ENCODE results near the gene MRGPRX3. TPM values are rescaled to one million over a fixed set of nuclear protein-coding genes. Genes with fewer than 3 reads are reported as not detected.
"Not testable (repeated sequence)": the region's sequence is repeated elsewhere in the genome, so short reads cannot be mapped to it uniquely, and the experiment has no call there.

MRGPRX3 gene
- total RNA-seq, result not detected

- POLR2A ChIA-PET, result no interaction called here
- CTCF ChIA-PET, result no interaction called here
These were observed at the start of gene MRGPRX3 for GRCh38 chr11:18132341-18132740. Gene MRGPRX3, plus strand, starts transcription at chr11:18132571. Its CDS starts 4,632 bp downstream, at chr11:18137203.

- CTCF ChIA-PET, result interaction anchor here (0.8 kb wide), 1 partner anchor 357 kb away, joined by 3 read pairs; no protein-coding TSS in a partner anchor
These were observed 44.0 kb upstream of the MRGPRX3 start for GRCh38 chr11:18088366-18088765.

GRCh38 chr11:18088966-18089365 is 43.4 kb upstream of the MRGPRX3 start:
- POLR2A ChIA-PET, result no interaction called here

More at GRCh38 chr11:18088366-18088765, 44.0 kb upstream of the MRGPRX3 start:
- POLR2A ChIA-PET, result no interaction called here

GRCh38 chr11:18091731-18092130 is 40.6 kb upstream of the MRGPRX3 start:
- POLR2A ChIA-PET, result no interaction called here
- CTCF ChIA-PET, result no interaction called here

More at GRCh38 chr11:18088966-18089365, 43.4 kb upstream of the MRGPRX3 start:
- CTCF ChIA-PET, result interaction anchor here (0.8 kb wide), 1 partner anchor 358 kb away, joined by 3 read pairs; no protein-coding TSS in a partner anchor

- POLR2A ChIA-PET, result interaction anchor here (0.5 kb wide), 1 partner anchor 25 kb away, joined by 7 read pairs; no protein-coding TSS in a partner anchor
- CTCF ChIA-PET, result interaction anchor here (0.9 kb wide), 1 partner anchor 12 kb away, joined by 3 read pairs; the partner anchor contains the start of gene SAAL1
These were observed 38.4 kb upstream of the MRGPRX3 start for GRCh38 chr11:18093959-18094358.

GRCh38 chr11:18100926-18101656 is 31.3 kb upstream of the MRGPRX3 start:
- ChIA-PET POLR2A (no interaction called here), CTCF (no interaction called here)

GRCh38 chr11:18105086-18105801 is 27.1 kb upstream of the MRGPRX3 start:
- ChIA-PET CTCF (interaction anchor here (1.0 to 2.4 kb wide), 3 partner anchors 10 to 11 kb away, joined by 3 to 17 read pairs (median 10); no protein-coding TSS in a partner anchor), POLR2A (interaction anchor here (0.6 to 1.3 kb wide), 5 partner anchors 24 to 1028 kb away, joined by 3 to 6 read pairs (median 4); partner anchors contain the start of genes LDHA, RPS13 and SERGEF)

GRCh38 chr11:18105802-18106574 is 26.4 kb upstream of the MRGPRX3 start, which contains the start of gene SAAL1:
Gene SAAL1, minus strand, starts transcription at chr11:18106082. Its CDS starts 41 bp downstream, at chr11:18106041.
- CTCF ChIA-PET, result interaction anchor here (1.0 to 1.7 kb wide), 4 partner anchors 9 to 138 kb away, joined by 3 to 17 read pairs (median 5); partner anchors contain the start of gene SERGEF
- POLR2A ChIA-PET, result interaction anchor here (0.6 to 1.3 kb wide), 3 partner anchors 93 to 1028 kb away, joined by 3 to 5 read pairs (median 3); partner anchors contain the start of genes LDHA, RPS13 and SERGEF

GRCh38 chr11:18106688-18107087 is 25.7 kb upstream of the MRGPRX3 start:
- POLR2A ChIA-PET, result interaction anchor here (1.3 kb wide), 1 partner anchor 288 kb away, joined by 3 read pairs; the partner anchor contains the start of gene LDHA
- CTCF ChIA-PET, result interaction anchor here (1.1 to 1.7 kb wide), 3 partner anchors 9 to 137 kb away, joined by 3 to 17 read pairs (median 7); partner anchors contain the start of gene SERGEF

- CTCF ChIA-PET, result no interaction called here
- POLR2A ChIA-PET, result no interaction called here
These were observed 24.1 kb upstream of the MRGPRX3 start for GRCh38 chr11:18108254-18108653.

- CTCF ChIA-PET, result no interaction called here
- POLR2A ChIA-PET, result no interaction called here
These were observed 21.4 kb upstream of the MRGPRX3 start for GRCh38 chr11:18111005-18111404.

GRCh38 chr11:18115360-18116127 is 16.8 kb upstream of the MRGPRX3 start:
- CTCF ChIA-PET, result interaction anchor here (0.7 to 2.2 kb wide), 15 partner anchors 9 to 684 kb away, joined by 3 to 17 read pairs (median 3); partner anchors contain the start of gene SAAL1
- POLR2A ChIA-PET, result no interaction called here

GRCh38 chr11:18121331-18121828 is 11.0 kb upstream of the MRGPRX3 start:
- CTCF ChIA-PET, POLR2A ChIA-PET: not testable (repeated sequence)

- CTCF ChIA-PET, POLR2A ChIA-PET: not testable (repeated sequence)
These were observed 1.3 kb upstream of the MRGPRX3 start for GRCh38 chr11:18131115-18131514.

GRCh38 chr11:18135308-18135707 is 2.9 kb downstream of the MRGPRX3 start:
- ChIA-PET POLR2A (no interaction called here), CTCF (no interaction called here)

- POLR2A ChIA-PET, result no interaction called here
- CTCF ChIA-PET, result no interaction called here
These were observed 4.9 kb downstream of the MRGPRX3 start for GRCh38 chr11:18137186-18137800.

- ChIA-PET POLR2A (no interaction called here), CTCF (no interaction called here)
These were observed 7.8 kb downstream of the MRGPRX3 start for GRCh38 chr11:18140145-18140544.

- CTCF ChIA-PET, result no interaction called here
- POLR2A ChIA-PET, result no interaction called here
These were observed 11.9 kb downstream of the MRGPRX3 start for GRCh38 chr11:18144243-18144642.
